Upper lobe of left lung (tissue), 6 donors: ENCODE results near the gene STK17B. TPM values are rescaled to one million over a fixed set of nuclear protein-coding genes. Genes with fewer than 3 reads are reported as not detected.

Source experiments
- ATAC-seq, 2 donors: fragments of 200-7000 bp; cut with Tn5 transposase; one replicate each; pipeline ENCODE4 v1.9.1; 2022; ENCODE audit warnings: mild to moderate bottlenecking in 2 of 2, moderate library complexity in 2 of 2; ENCODE audit not compliant: low FRiP score in 2 of 2
- DNase-seq, 2 donors: peaks; one replicate each; pipeline ENCODE4 v3.0.0-alpha.2; 2019 to 2020
- H3K27ac ChIP-seq, 4 donors: fragments of 200-600 bp; sonication (generic); one replicate each; pipeline ENCODE4 v1.5.1; 2016 to 2019
- H3K27me3 ChIP-seq, 4 donors: fragments of 200-600 bp; sonication (generic); one replicate each; pipeline ENCODE4 v1.5.1; 2017 to 2019
- H3K36me3 ChIP-seq, 4 donors: fragments of 200-600 bp; sonication (generic); one replicate each; pipeline ENCODE4 v1.5.1; 2016 to 2019
- H3K4me1 ChIP-seq, 4 donors: fragments of 200-600 bp; sonication (generic); one replicate each; pipeline ENCODE4 v1.5.1; 2018 to 2019
- H3K4me3 ChIP-seq, 4 donors: fragments of 200-600 bp; sonication (generic); one replicate each; pipeline ENCODE4 v1.5.1; 2017 to 2019; ENCODE audit warnings: mild to moderate bottlenecking in 2 of 4, moderate library complexity in 1 of 4
- H3K9me3 ChIP-seq, 4 donors: fragments of 200-600 bp; sonication (generic); one replicate each; pipeline ENCODE4 v1.5.1; 2018 to 2019
- CTCF ChIP-seq, 6 experiments: fragments of 450-650 bp in 4 of 6; fragments of 200-600 bp in 2 of 6; sonication (generic) in 2 of 6; IDR thresholded peaks; one replicate each; pipeline ENCODE4 v1.5.1; 2016 to 2019; ENCODE audit warnings: antibody characterized with exemption in 6 of 6
- EP300 ChIP-seq, 4 donors: sonication (generic); formaldehyde crosslinking; IDR thresholded peaks; one replicate each; pipeline ENCODE4 v1.5.1; 2017; ENCODE audit warnings: antibody characterized with exemption in 4 of 4, control low read depth in 2 of 4
- POLR2A ChIP-seq, 4 donors: fragments of 450-650 bp; IDR thresholded peaks; one replicate each; pipeline ENCODE4 v1.5.1; 2016 to 2017; ENCODE audit warnings: antibody characterized with exemption in 4 of 4, mild to moderate bottlenecking in 2 of 4
- POLR2AphosphoS5 ChIP-seq, 2 donors: sonication (generic); formaldehyde crosslinking; IDR thresholded peaks; one replicate each; pipeline ENCODE4 v1.5.1; 2017; ENCODE audit warnings: antibody characterized with exemption in 2 of 2
- WGBS, 2 donors: methylation state at CpG; one replicate each; pipeline ENCODE4 v1.1.5; 2017 to 2018; 5-methylcytosine and 5-hydroxymethylcytosine counted together
- total RNA-seq, 6 donors: library from RNA; depleted of rRNA in 4 of 6; stranded (reverse); fragments of >200 nt in 4 of 6; gene quantifications; one replicate each; pipeline versions ENCODE4 v1.1.0 to v1.2.1, GENCODE V29; 2016 to 2021
- donor health status: DM: no; HTN: no; CAD: no; lungs with moderate emphysema.
- donor health status: DM: no; HTN: yes; CAD: no; lungs with severe emphysema.

STK17B gene
- total RNA-seq, 6 donors from 2014 or later, result 19.3 to 120 (median 53.4) TPM

GRCh38 chr2:196206804-196207203 lies 35.4 kb upstream of the STK17B start:
- peak overlapping the region in 2 of 4 donors; percentile 21 for H3K27ac ChIP-seq
- no peak for DNase-seq
- H3K9me3 ChIP-seq, result no peaks in the 10 kb centered on the region
- ATAC-seq, result no peak
- TF ChIP-seq POLR2AphosphoS5 (IDR thresholded peaks at IDR 0.05) (peak in 1 of 2 donors; percentile 20), CTCF (IDR thresholded peaks at IDR 0.05) (no peak)
- H3K27me3 ChIP-seq, result no peaks in the 10 kb centered on the region
- 69 to 85% methylated on average over 1 of the region's 1 CpG for WGBS, 2 donors
- H3K36me3 ChIP-seq, result peaks cover 0 to 23% (median 2%) of the 10 kb centered on the region in 4 donors
- peaks cover 0 to 37% (median 27%) of the 10 kb centered on the region in 4 donors for H3K4me1 ChIP-seq
- H3K4me3 ChIP-seq, result no peak overlapping the region

DNA sequence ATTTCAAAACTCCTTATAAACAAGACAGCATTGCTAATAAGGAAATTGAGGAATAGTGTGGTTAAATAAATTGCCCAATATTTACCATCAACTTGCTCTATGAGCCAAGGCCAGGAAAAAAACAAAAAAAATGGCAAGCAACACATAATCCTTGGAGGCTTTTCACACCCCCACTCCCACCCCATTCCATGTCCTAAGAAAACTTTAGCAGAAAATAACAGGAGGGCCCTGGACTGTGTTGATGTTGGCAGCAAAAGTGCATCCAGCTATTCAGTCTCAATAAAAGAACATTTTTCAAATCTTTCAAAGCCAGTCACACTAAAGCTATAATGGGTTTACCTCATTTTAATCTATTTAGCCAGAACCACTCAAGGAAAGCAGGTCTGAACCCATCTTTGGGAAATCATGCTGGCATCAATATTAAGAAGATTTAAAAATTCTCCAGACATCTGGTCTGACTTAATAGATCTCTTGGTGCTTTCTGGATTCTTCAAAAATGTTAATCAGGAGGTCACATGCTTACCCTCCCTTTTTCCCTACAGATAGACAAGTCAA lies 34.6 kb upstream of the STK17B start:
- Histone ChIP-seq H3K27ac (peak overlapping the region in 1 of 4 donors; percentile 21), H3K4me3 (no peak overlapping the region), H3K27me3 (no peaks in the 10 kb centered on the region), H3K36me3 (peaks cover 0 to 28% (median under 1%) of the 10 kb centered on the region in 4 donors), H3K4me1 (peaks cover 0 to 38% (median 25%) of the 10 kb centered on the region in 4 donors), H3K9me3 (no peaks in the 10 kb centered on the region)
- ATAC-seq, result peak in 1 of 2 donors; percentile 53
- no peak for DNase-seq
- TF ChIP-seq POLR2AphosphoS5 (IDR thresholded peaks at IDR 0.05), result peak in 1 of 2 donors; percentile 62
- no peak for TF ChIP-seq POLR2A (IDR thresholded peaks at IDR 0.05)
- no peak for TF ChIP-seq CTCF (IDR thresholded peaks at IDR 0.05)
- TF ChIP-seq EP300 (IDR thresholded peaks at IDR 0.05), result peak in 1 of 4 donors; percentile 48

DNA sequence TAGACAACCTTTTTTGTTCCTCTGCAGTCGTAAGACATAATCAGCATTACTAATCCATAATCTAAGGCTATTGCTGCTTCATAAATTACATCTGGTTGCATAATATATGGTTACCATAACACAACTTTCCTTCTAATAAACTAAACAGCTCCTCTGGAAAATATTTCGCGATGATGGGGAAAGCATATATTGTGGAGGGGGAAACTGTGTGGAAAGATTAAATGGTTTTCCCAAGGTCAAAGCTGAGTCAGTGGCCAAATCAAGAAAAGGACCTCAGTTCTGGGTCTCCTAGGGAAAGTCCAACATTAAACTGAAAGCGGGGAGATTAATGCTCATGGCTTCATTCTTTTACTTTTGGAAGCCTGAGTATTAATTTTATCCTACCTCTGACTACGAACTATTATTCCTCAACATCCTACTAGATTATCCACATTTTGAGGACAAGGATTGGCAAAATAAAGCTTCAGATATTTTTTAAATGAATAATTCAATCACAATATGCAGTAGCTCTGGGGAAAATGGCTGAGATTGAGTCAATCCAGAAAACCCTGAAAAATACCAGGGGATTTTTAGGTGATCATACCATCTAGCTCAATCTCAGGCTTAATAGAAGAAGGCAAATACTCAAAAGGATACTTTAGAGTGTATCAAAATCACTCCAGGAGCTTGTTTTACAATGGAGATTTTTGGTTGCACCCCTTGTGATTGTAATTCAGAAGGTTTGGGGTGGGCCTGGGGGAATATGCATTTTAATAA lies 33.8 kb upstream of the STK17B start:
- DNase-seq, result no peak
- no peak for ATAC-seq
- no peaks in the 10 kb centered on the region for H3K27me3 ChIP-seq
- no peaks in the 10 kb centered on the region for H3K9me3 ChIP-seq
- H3K27ac ChIP-seq, result no peak overlapping the region
- H3K4me3 ChIP-seq, result no peak overlapping the region
- peaks cover 0 to 20% (median 0%) of the 10 kb centered on the region in 4 donors for H3K36me3 ChIP-seq
- WGBS, 2 donors, result 74 to 89% methylated on average over 5 of the region's 5 CpGs
- H3K4me1 ChIP-seq, result peaks cover 0 to 38% (median 24%) of the 10 kb centered on the region in 4 donors
- TF ChIP-seq EP300 (IDR thresholded peaks at IDR 0.05) (no peak), CTCF (IDR thresholded peaks at IDR 0.05) (no peak), POLR2AphosphoS5 (IDR thresholded peaks at IDR 0.05) (no peak), POLR2A (IDR thresholded peaks at IDR 0.05) (no peak)

DNA sequence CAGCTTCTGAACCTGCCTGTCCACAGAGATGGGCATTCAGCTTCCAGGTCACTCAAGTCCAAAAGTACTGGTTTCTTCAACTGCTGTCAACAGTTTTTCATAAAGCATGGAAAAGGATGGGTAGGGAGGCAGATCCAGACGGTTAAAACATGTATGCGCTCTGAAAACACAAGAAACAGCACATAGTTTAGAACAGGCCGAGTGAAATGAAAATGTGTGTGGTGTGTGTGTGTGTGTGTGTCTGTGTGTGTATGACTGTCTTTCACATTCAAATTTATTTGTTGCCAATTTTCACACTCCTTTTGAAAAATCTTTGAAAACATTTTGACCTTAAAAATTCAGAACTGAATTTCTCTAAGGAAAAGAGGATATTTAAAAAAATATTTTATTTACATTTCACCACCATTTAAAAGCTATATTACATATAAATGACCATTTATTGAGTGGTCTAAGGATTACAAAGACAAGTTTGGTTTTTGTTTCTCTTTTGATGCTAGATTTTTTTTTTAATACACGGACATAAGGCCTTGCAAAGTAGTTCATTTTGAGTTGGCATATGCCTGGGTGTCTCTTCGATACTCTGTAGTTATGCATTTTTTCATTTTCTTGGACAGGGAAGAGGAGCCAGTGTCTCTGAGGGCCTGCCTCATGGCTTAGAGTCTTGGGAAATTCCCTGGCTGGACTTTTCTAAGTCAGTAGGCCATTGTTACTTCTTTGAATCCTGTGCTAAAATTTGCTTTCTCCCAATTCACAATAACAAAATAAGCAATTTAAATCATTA lies 30.0 kb upstream of the STK17B start:
- H3K9me3 ChIP-seq, result no peaks in the 10 kb centered on the region
- ATAC-seq, result no peak
- peaks cover 0 to 23% (median 13%) of the 10 kb centered on the region in 4 donors for H3K4me1 ChIP-seq
- 74 to 76% methylated on average over 5 of the region's 5 CpGs for whole genome bisulfite sequencing, 2 donors
- TF ChIP-seq CTCF (IDR thresholded peaks at IDR 0.05) (no peak), POLR2A (IDR thresholded peaks at IDR 0.05) (no peak), POLR2AphosphoS5 (IDR thresholded peaks at IDR 0.05) (no peak), EP300 (IDR thresholded peaks at IDR 0.05) (no peak)
- no peaks in the 10 kb centered on the region for H3K27me3 ChIP-seq
- no peak for DNase-seq
- H3K4me3 ChIP-seq, result no peak overlapping the region
- H3K36me3 ChIP-seq, result peaks cover 0 to 11% (median 0%) of the 10 kb centered on the region in 4 donors
- H3K27ac ChIP-seq, result peak overlapping the region in 2 of 4 donors; percentile 40 to 42
